ENCODE results near the gene IGFBP3. TPM values are rescaled to one million over a fixed set of nuclear protein-coding genes. Genes with fewer than 3 reads are reported as not detected.

Gene IGFBP3
- total and polyA plus RNA-seq, 9 of the 15 experiments (the other 6 are each of a cell fraction or from before 2014, with no cell fraction given), result 0.08 to 0.22 (median 0.10) TPM; not detected in 5

GRCh38 chr7:45921381-45921698, 268 bp upstream of the IGFBP3 start:
- no peaks in the 10 kb centered on the region for H3K9me3 ChIP-seq (replicated peaks; ENCODE audit: control insufficient read depth, insufficient read depth, low read depth, low read length)

More at GRCh38 chr7:45921381-45921698, 268 bp upstream of the IGFBP3 start:
- BruUV-seq (replicated peaks), result no TSS peak
- Histone ChIP-seq H3K4me1 (replicated peaks in 1 of 2; ENCODE audit: control insufficient read depth in 2 of 2, insufficient read depth in 2 of 2, low read length in 2 of 2) (no peaks in the 10 kb centered on the region), H3K9me1 (ENCODE audit: control insufficient read depth, insufficient read depth, low read length) (no peaks in the 10 kb centered on the region), H3K27ac (ENCODE audit: extremely low read depth, low read depth, low read length) (no peak overlapping the region), H3K36me3 (ENCODE audit: control insufficient read depth, insufficient read depth, low read length) (no peaks in the 10 kb centered on the region), H3K79me2 (ENCODE audit: control insufficient read depth, insufficient read depth, low read length) (no peaks in the 10 kb centered on the region), H3K4me2 (ENCODE audit: insufficient read depth, low read length) (no peak overlapping the region), H2AFZ (ENCODE audit: low read depth, low read length) (no peak overlapping the region), H3K27me3 (ENCODE audit: control insufficient read depth in 2 of 2, insufficient read depth in 2 of 2, low read length in 2 of 2) (peaks cover 0 to 4% of the 10 kb centered on the region in 2 experiments; a peak in 2 of 5 replicates), H3K9ac (ENCODE audit: insufficient read depth in 1 of 2, low read depth in 2 of 2, low read length in 2 of 2) (no peak overlapping the region), H4K20me1 (replicated peaks; ENCODE audit: control insufficient read depth, insufficient read depth, low read length) (no peaks in the 10 kb centered on the region), H3K4me3 (no peak overlapping the region)
- 15% methylated on average over 7 of the region's 31 CpGs for WGBS (ENCODE audit: insufficient coverage, low coverage, missing lambda C conversion rate)
- CTCF ChIA-PET (ENCODE audit: low intra/inter-chr PET ratio), result no interaction called here
- no peak for ATAC-seq
- FAIRE-seq, result no peak
- intact Hi-C loops (cut with micrococcal nuclease) (loop anchor here (10.0 kb wide), 1 partner anchor 433 kb away; no protein-coding TSS in a partner anchor), in situ Hi-C loops (cut with MboI) (loop anchor here (10.0 kb wide), 1 partner anchor 1163 kb away; no protein-coding TSS in a partner anchor)
- POLR2A ChIA-PET, result no interaction called here
- no peak for TF ChIP-seq SRSF1 (IDR thresholded peaks at IDR 0.05; ENCODE audit: low read depth, low read length)
- TF ChIP-seq ZBTB49 (CRISPR knock-in tag; IDR thresholded peaks at IDR 0.05; ENCODE audit: borderline replicate concordance), result no peak
- no peak for DNase-seq (ENCODE audit: extremely low read depth in 1 of 4, low spot score in 3 of 4)
